ENCODE data around the gene PYDC2.
"Not testable (repeated sequence)": the region's sequence is repeated elsewhere in the genome, so short reads cannot be mapped to it uniquely, and the experiment has no call there.

The PYDC2 gene

DNA sequence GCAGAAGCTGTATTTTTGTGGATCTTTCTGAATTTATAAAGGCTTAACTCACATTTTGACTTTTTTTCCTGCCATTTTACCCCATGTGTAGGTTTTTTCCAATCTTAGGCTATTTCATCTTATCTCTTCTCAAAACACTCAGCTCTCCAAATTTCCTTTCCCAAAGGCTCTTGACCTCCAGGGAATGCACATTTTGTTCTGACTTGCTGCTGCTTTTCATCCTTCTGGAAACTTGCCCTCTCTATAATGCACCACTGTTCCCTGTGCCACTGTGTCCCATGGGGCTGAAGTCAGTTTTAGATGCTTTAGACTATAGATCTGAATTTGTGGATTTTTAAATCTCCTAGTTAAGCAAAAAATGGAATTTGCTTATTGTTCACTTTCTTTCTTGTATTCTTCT, 9.1 kb downstream of the PYDC2 start:
- DNase-seq (ENCODE audit: low read depth) = no peak

- no peak for DNase-seq (ENCODE audit: low read depth)
Measured at GRCh38 chr3:191470545-191470944, 9.6 kb downstream of the PYDC2 start.

GRCh38 chr3:191473661-191474198, 12.8 kb downstream of the PYDC2 start:
- no peak for DNase-seq (ENCODE audit: low read depth)

- no peak for DNase-seq (ENCODE audit: low read depth)
Measured at GRCh38 chr3:191476066-191476772, 15.3 kb downstream of the PYDC2 start.

DNA sequence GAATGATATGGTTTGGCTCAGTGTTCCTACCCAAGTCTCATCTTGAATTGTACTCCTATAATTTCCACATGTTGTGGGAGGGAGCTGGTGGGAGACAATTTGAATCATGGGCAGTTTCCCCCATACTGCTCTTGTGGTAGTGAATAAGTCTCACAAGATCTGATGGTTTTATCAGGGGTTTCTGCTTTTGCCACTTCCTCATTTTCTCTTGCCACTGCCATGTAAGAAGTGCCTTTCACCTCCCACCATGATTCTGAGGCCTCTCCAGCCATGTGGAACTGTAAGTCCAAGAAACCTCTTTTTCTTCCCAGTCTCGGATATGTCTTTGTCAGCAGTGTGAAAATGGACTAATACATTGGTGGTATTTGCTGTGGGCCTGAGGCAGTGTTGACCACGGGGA, 23.0 kb downstream of the PYDC2 start:
- not testable (repeated sequence) for DNase-seq (ENCODE audit: low read depth)

DNA sequence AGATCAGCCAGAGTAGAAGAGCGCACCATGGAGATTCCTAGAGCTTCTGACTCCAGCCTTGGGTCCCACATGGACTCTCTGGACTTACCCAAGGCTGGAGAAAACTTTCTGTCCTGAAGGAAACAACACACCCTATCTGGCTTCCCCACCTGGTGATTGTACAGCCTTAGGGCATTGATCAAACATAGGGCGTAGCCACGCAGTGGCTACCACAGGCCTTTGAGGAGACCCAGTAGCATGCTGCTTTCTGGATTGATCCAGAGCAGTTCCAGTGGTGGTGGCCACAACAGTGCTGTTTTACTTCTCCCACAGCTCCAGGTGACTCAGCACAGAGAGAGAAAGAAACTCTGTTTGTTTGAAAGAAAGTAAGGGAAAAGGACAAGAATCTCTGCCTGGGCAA, 23.5 kb downstream of the PYDC2 start:
- no peak for DNase-seq (ENCODE audit: low read depth)

GRCh38 chr3:191492601-191493000, 31.6 kb downstream of the PYDC2 start:
- DNase-seq (ENCODE audit: low read depth) = no peak

GRCh38 chr3:191493336-191493735, 32.4 kb downstream of the PYDC2 start:
- DNase-seq (ENCODE audit: low read depth) = no peak

DNA sequence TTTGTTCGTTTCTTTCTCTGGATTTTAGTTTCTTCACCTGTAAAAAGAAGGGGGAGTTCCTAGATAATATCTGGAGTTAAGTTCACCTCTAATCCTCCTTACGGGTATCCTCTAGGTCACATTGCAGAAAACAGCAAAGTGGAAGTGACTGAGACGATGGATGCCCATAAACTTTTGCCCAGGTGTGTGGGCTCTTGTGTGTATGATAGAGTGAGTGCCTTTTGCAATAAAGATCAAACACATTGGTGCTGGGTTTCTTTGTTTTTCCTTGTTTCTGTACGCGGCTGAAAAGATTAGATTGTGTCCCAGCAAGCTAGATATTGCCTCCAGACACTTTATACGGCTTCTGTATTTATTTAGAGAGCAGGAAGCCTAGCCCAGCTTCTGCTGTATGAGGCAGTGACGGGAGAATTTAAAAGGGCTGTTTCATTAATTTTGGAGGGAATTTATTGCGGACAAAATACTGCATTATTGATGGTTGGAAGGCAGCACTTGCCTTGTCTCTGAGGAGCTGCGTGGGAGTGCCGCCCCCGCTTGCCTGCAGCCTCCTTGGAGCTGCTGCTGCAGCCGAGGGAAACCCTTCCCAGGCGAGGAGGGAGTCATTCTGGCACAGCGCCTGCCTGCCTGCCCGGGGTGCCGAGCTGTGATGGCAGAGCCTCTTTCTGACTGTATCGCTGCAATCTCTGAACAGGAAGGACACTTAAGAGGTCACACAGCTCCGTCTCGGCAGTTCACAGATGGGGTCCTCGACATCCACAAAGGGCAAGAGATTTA, 38.5 kb downstream of the PYDC2 start:
- DNase-seq (ENCODE audit: low read depth) = no peak

- DNase-seq (ENCODE audit: low read depth) = no peak
Measured at GRCh38 chr3:191500892-191501291, 39.9 kb downstream of the PYDC2 start.

DNA sequence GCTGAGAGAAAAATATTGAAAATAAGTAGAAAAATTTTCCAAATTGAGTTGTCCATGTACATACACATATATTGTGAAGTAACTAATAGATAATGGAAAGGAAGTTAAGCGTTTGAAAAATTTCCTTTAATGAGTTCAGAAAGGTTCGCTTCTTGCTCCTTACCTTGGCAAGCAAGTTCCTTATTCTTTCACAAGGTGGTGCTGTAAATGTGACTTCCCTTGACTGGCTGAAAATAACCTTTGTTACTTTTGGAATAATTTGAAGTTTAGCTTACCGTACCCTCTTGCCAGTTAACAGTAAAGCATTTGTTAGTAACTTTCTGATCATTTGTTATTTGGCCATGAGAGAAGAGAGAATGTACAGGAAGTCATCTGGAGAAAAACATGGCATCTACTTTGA, 41.6 kb downstream of the PYDC2 start:
- DNase-seq (ENCODE audit: low read depth) = no peak

DNA sequence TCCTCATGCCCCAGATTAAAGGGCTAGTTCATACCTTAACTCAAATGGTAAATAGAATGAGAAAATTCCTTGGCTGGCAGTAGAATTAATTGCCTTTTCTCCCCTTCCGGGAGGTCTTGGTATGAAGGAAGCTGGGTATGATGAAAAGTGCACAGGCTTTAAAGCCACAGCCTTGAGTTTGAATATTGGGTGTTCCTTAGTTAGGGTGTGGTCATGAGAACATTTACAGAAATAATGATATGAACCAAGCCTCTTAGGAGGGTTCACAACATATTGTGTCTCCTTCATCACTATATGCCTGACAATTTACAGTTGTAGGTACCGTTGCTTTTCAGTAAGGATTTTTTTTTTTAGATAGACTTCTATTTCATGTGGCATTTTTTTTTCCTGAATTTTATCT, 48.1 kb downstream of the PYDC2 start:
- no peak for DNase-seq (ENCODE audit: low read depth)

Data from fibroblast of gingiva (primary cell).